C1 segment of cervical spinal cord (tissue), 14 donors: ENCODE results near the gene THEMIS2.

Experiments used
- DNase-seq, 14 donors: peaks; one replicate each; lab custom pipeline; 2025; lab: John Stamatoyannopoulos, UW

The THEMIS2 gene

GRCh38 chr1:27885114-27885528, 12.8 kb downstream of the THEMIS2 start:
- DNase-seq: no peak

- no peak for DNase-seq
Observed at GRCh38 chr1:27885621-27886352, 13.4 kb downstream of the THEMIS2 start.

- DNase-seq: no peak
Observed at GRCh38 chr1:27886353-27886679, 14.0 kb downstream of the THEMIS2 start.

DNA sequence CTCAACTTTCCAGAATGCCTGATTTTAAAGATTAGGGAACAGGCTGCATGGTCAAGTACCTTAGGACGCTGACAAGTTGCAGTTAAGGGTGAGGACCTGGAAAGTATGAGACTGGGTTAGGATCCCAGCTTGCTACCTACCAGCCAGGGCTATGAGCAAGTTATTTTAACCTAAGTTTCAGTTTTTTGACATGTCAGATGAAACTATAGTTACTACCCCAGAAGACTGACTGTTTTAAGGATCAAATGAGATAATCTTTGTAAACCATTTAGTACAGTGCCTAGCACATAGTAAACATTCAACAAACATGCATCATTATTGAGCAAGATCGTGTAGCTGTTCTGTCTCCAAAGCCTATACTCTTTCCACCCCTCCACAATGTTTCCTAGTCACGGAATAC, 14.4 kb downstream of the THEMIS2 start:
- no peak for DNase-seq

GRCh38 chr1:27887215-27888021, 15.1 kb downstream of the THEMIS2 start:
- DNase-seq: peak in 1 of 14 donors; percentile 14

- DNase-seq: peak in 1 of 14 donors; percentile 11
Observed at GRCh38 chr1:27889506-27889905, 17.2 kb downstream of the THEMIS2 start.

GRCh38 chr1:27891196-27891889, 19.0 kb downstream of the THEMIS2 start:
- DNase-seq: peak in 4 of 14 donors; percentile 17 to 41 (median 27)

- DNase-seq: no peak
Observed at GRCh38 chr1:27894521-27894920, 22.2 kb downstream of the THEMIS2 start.

DNA sequence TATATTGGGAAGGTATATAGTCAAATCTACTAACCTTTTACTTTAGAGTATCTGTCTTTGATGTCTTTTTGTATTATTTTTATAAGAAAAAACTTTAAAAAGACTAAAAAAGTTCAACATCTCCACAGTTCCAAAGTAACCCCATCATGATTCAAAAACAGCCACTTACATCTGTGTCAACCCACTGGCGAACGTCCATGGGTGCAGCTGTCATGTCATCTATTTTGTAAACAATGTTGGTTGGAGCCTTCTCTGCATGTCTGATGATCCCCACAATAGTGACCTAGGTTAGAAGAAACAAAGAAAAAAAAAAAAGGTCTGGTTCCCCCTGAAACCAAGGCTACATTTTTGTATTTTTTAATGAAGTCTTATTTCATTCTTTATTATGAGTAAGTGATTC, 34.4 kb downstream of the THEMIS2 start:
- DNase-seq: no peak

- DNase-seq: no peak
Observed at GRCh38 chr1:27912429-27912828, 40.1 kb downstream of the THEMIS2 start.

DNA sequence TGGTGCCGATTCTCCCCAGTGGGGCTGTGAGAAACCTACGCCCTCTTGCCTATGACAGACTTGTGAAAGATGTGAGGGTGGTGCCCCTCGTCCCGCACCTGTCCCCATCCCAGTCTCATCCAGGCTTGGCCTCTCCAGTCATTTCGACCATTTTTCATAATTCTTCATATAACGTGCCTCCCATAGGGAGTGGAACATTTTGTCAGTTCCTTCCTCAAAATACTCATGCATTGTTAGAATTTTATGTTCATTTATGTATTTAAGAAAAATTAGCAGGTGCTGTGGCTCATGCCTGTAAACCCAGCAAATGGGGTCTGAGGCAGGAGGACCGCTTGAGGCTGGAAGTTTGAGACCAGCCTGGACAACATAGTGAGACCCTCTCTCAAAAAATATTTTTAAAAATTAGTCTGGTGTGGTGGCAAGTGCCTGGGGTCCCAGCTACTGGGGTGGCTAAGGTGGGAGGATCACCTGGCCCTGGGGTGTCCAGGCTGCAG, 42.8 kb downstream of the THEMIS2 start:
- DNase-seq: no peak

GRCh38 chr1:27922272-27922671, 49.9 kb downstream of the THEMIS2 start:
- no peak for DNase-seq

DNA sequence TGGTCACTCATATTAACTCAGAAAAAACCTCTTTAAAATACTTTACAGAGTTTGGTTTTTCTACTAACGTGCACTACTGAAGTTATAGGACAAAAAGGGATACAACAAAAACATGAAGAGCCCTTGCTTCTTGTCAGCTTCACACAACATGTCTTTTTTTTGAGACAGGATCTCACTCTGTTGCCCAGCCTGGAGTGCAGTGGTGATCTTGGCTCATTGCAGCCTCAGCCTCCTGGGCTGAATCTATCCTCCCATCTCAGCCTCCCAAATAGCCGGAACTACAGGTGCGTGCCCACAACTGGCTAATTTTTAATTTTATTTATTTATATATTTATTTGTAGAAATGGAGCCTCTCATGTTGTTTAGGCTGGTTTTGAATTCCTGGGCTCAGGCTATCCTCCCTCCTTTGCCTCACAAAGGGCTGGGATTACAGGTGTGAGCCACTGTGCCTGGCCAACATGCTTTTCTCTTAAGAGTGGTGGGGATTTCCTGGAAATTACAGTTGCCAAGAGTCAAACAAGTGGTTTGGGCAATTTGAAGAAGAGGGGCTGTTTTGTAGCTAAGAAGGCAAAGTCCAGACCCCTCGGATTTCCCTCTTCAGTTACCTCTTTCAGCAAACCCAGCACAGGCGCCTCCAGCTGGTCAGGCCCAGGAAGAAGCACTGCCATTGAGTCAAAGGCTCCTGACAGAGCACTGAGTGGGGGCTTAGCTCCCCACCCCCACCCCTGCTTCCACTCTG, 56.0 kb downstream of the THEMIS2 start:
- no peak for DNase-seq

DNA sequence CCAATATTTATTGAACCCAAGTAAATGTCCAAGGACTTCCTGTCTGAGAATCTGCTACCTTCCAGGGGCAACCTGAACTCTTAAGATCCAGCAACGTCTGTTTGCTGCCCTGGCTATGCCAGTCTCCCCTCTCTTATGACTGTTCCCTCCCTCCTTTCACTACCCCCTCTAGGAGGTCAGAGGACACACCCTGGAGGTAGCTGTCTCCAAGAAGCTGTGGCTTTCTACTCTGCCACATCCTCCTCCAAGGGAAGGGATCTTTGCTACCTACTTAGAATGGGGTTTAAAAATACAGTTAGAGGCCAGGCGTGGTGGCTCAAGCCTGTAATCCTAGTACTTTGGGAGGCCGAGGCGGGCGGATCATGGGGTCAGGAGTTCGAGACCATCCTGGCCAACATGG, 58.8 kb downstream of the THEMIS2 start:
- DNase-seq: no peak

DNA sequence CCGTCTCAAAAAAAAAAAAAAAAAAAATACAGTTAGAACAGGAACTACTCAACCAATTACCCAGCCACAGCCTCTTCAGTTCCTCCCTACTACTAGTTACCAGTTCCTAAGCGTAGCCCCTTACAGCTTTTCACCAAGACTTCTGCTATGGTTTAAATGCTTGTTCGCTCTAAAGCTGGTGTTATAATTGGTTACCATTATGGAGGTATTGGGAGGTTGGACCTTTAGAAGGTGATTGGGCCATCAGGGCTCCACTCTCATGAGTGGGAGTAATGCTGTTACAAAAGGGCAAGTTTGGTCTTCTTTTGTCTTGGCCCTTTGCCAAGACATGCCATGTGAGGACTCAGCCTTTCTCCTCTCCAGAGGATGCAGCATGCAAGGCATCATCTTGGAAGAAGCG, 59.4 kb downstream of the THEMIS2 start:
- no peak for DNase-seq

GRCh38 chr1:27934818-27935549, 62.6 kb downstream of the THEMIS2 start, which contains the start of gene SMPDL3B:
SMPDL3B (plus strand) TSS chr1:27935000; CDS start chr1:27935184, 184 bp downstream.
- no peak for DNase-seq

DNA sequence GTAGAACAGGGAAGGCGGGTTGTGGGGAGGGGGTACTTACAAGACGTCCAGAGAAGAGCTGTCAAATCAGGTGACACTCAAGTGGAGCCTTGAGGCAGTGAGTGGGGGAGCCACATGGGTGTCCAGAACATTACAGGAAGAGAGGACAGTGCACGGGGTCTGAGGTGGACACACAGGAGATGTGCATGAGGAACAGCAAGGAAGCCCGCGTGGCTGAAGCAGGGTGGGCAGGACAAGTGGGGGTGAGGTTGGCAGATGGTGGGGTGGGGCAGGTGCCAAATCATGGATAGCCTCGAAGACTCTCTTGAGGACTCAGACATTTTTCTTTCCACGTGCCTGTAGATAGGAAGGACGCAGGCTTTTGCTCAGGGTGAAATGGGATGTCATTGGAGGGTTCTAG, 63.4 kb downstream of the THEMIS2 start:
- no peak for DNase-seq
